Endothelial cell of umbilical vein (primary cell): ENCODE measurements around the gene LDHD. TPM values are rescaled to one million over a fixed set of nuclear protein-coding genes. Genes with fewer than 3 reads are reported as not detected.

ENCODE experiments used
- BruUV-seq: library from RNA; stranded (reverse); fragments of 400-500 nt; replicated peaks from 2 replicates; lab custom pipeline; 2021; lab: Mats Ljungman, UMichigan
- CTCF ChIA-PET: fragments of 300-600, 350-600 bp; sonication (Branson Sonifier 250); formaldehyde crosslinking; loops from one replicate; lab custom pipeline; 2021; ENCODE audit warnings: antibody characterized with exemption, inconsistent platforms; lab: Charles Lee
- POLR2A ChIA-PET: fragments of 300-600, 350-600 bp; sonication (Branson Sonifier 250); formaldehyde crosslinking; loops from one replicate; lab custom pipeline; 2021; ENCODE audit warnings: antibody characterized with exemption, inconsistent platforms; lab: Charles Lee
- DNase-seq: peaks from one replicate; pipeline ENCODE4 v3.0.0-alpha.2; 2011; ENCODE audit warnings: low read depth, low spot score
- FAIRE-seq: peaks from 2 replicates; lab custom pipeline; 2011; peaks lifted over from hg19 to GRCh38; lab: Jason Lieb, UNC
- H2AFZ ChIP-seq: 2 replicates; pipeline ENCODE4 v1.6.0; 2012; ENCODE audit warnings: low read depth, low read length, control low read depth, inconsistent platforms
- H3K27ac ChIP-seq: 2 replicates; pipeline ENCODE4 v1.5.1; 2011; ENCODE audit warnings: low read depth, mild to moderate bottlenecking, control low read depth, low read length, moderate library complexity; ENCODE audit not compliant: insufficient read depth
- H3K27me3 ChIP-seq, 2 experiments: 2 replicates each; pipeline versions ENCODE4 v1.6.0 to v1.6.1; 2011; ENCODE audit warnings: low read length in 2 of 2, mixed read lengths in 1 of 2; ENCODE audit not compliant: control insufficient read depth in 2 of 2, insufficient read depth in 2 of 2
- H3K36me3 ChIP-seq, 2 experiments: 2 replicates in 1 of 2; 3 replicates in 1 of 2; pipeline ENCODE4 v1.5.1; 2011; ENCODE audit warnings: low read length in 2 of 2, mild to moderate bottlenecking in 1 of 2, moderate library complexity in 1 of 2; ENCODE audit not compliant: control insufficient read depth in 2 of 2, insufficient read depth in 2 of 2; ENCODE audit errors: extremely low read depth in 1 of 2
- H3K4me1 ChIP-seq: 3 replicates; pipeline ENCODE4 v1.5.1; 2011; ENCODE audit warnings: mild to moderate bottlenecking, low read length; ENCODE audit not compliant: control insufficient read depth, insufficient read depth; ENCODE audit errors: extremely low read depth
- H3K4me2 ChIP-seq: 2 replicates; pipeline ENCODE4 v1.6.1; 2011; ENCODE audit warnings: low read length, control low read depth, mixed read lengths; ENCODE audit not compliant: insufficient read depth
- H3K4me3 ChIP-seq, 3 experiments: fragments of 200-600 bp in 1 of 3; sonication (generic), shearing (Covaris generic) in 1 of 3; replicated peaks in 1 of 3; 2 replicates each; pipeline ENCODE4 v1.5.1; 2011 to 2016; ENCODE audit warnings: control low read depth in 3 of 3, low read length in 3 of 3, mild to moderate bottlenecking in 2 of 3, inconsistent platforms in 1 of 3, low read depth in 1 of 3, moderate library complexity in 1 of 3; ENCODE audit not compliant: insufficient read depth in 1 of 3
- H3K79me2 ChIP-seq: 2 replicates; pipeline ENCODE4 v1.6.0; 2012; ENCODE audit warnings: low read length, inconsistent platforms; ENCODE audit not compliant: control insufficient read depth, insufficient read depth
- H3K9ac ChIP-seq: replicated peaks from 2 replicates; pipeline ENCODE3; 2011; ENCODE audit warnings: low read length, control low read depth; ENCODE audit not compliant: insufficient read depth; ENCODE audit errors: extremely low read depth
- H3K9me1 ChIP-seq: replicated peaks from 3 replicates; pipeline ENCODE4 v1.6.0; 2011; ENCODE audit warnings: mild to moderate bottlenecking, low read length; ENCODE audit not compliant: control insufficient read depth, insufficient read depth; ENCODE audit errors: extremely low read depth
- H3K9me3 ChIP-seq: replicated peaks from 2 replicates; pipeline ENCODE4 v1.5.1; 2012; ENCODE audit warnings: low read length, inconsistent platforms; ENCODE audit not compliant: control insufficient read depth, insufficient read depth
- H4K20me1 ChIP-seq: replicated peaks from 2 replicates; pipeline ENCODE3; 2011; ENCODE audit warnings: mild to moderate bottlenecking, low read length; ENCODE audit not compliant: control insufficient read depth, insufficient read depth; ENCODE audit errors: extremely low read depth
- EZH2 ChIP-seq: IDR thresholded peaks from 2 replicates; pipeline ENCODE4 v1.6.1; 2012; ENCODE audit warnings: borderline replicate concordance, low read depth, mild to moderate bottlenecking, moderate library complexity, low read length, inconsistent platforms; ENCODE audit not compliant: severe bottlenecking
- FOS ChIP-seq: IDR thresholded peaks from 2 replicates; pipeline ENCODE4 v1.6.1; 2011; ENCODE audit warnings: mild to moderate bottlenecking, low read length, moderate library complexity, borderline replicate concordance; ENCODE audit not compliant: insufficient read depth
- GATA2 ChIP-seq: IDR thresholded peaks from 2 replicates; pipeline ENCODE4 v1.7.0; 2011; ENCODE audit warnings: low read depth, mild to moderate bottlenecking, moderate library complexity, mixed read lengths, low read length; ENCODE audit not compliant: insufficient read length, insufficient read depth
- JUN ChIP-seq: IDR thresholded peaks from 2 replicates; pipeline ENCODE4 v1.6.1; 2011; ENCODE audit warnings: borderline replicate concordance, low read depth; ENCODE audit not compliant: insufficient read length, insufficient read depth
- MYC ChIP-seq: IDR thresholded peaks from one replicate; pipeline ENCODE4 v1.6.1; 2011; ENCODE audit warnings: mild to moderate bottlenecking, low read depth, low read length
- POLR2A ChIP-seq: IDR thresholded peaks from 2 replicates; pipeline ENCODE4 v1.6.1; 2012; ENCODE audit warnings: low read depth, mild to moderate bottlenecking, control low read depth, low read length
- POLR2AphosphoS5 ChIP-seq: IDR thresholded peaks from 2 replicates; pipeline ENCODE4 v1.6.1; 2012; ENCODE audit warnings: low read depth, mild to moderate bottlenecking, control low read depth, low read length, moderate library complexity; ENCODE audit not compliant: insufficient read depth
- dilution Hi-C: fragments of 300-500 bp; cut with MboI; formaldehyde crosslinking; loops from one replicate; pipeline ENCODE4 v1.15.0; 2019; ENCODE audit warnings: low sequenced_read_pairs; ENCODE audit not compliant: extremely low pct_ligation_motif_present
- intact Hi-C: fragments of 100-400 bp; cut with micrococcal nuclease; formaldehyde crosslinking; loops from one replicate; pipeline ENCODE4 v1.10.0; 2022
- polyA plus RNA-seq, 4 experiments: library from polyadenylated mRNA; depleted of rRNA in 3 of 4; stranded (reverse) in 3 of 4; unstranded in 1 of 4; fragments of >200 nt; gene quantifications; 2 replicates each; pipeline versions ENCODE4 v1.2.1 to v1.2.3, GENCODE V29; 2011 to 2012; ENCODE audit warnings: missing spikeins in 1 of 4
- total RNA-seq: library from RNA; stranded (reverse); gene quantifications from 2 replicates; pipeline ENCODE4 v1.2.3, GENCODE V29; 2021
- TF ChIP-seq, protein P1 (sequence below): IDR thresholded peaks from 2 replicates; pipeline ENCODE4 v1.6.1; 2011; ENCODE audit not compliant: insufficient read depth, insufficient read length
- TF ChIP-seq, protein P2 (sequence below), 2 donors: IDR thresholded peaks; 1 replicate in 1 of 2; 2 replicates in 1 of 2; pipeline ENCODE4 v1.5.1; 2011; ENCODE audit warnings: low read length in 2 of 2, mild to moderate bottlenecking in 2 of 2, moderate library complexity in 2 of 2, control low read depth in 1 of 2, inconsistent platforms in 1 of 2, low read depth in 1 of 2; ENCODE audit not compliant: insufficient read depth in 1 of 2; ENCODE audit errors: extremely low read depth in 1 of 2

LDHD gene
- total and polyA plus RNA-seq, 2 donors (not counting 3 experiments of a cell fraction or from before 2014, with no cell fraction given), result 0.41 TPM; not detected in 1

DNA sequence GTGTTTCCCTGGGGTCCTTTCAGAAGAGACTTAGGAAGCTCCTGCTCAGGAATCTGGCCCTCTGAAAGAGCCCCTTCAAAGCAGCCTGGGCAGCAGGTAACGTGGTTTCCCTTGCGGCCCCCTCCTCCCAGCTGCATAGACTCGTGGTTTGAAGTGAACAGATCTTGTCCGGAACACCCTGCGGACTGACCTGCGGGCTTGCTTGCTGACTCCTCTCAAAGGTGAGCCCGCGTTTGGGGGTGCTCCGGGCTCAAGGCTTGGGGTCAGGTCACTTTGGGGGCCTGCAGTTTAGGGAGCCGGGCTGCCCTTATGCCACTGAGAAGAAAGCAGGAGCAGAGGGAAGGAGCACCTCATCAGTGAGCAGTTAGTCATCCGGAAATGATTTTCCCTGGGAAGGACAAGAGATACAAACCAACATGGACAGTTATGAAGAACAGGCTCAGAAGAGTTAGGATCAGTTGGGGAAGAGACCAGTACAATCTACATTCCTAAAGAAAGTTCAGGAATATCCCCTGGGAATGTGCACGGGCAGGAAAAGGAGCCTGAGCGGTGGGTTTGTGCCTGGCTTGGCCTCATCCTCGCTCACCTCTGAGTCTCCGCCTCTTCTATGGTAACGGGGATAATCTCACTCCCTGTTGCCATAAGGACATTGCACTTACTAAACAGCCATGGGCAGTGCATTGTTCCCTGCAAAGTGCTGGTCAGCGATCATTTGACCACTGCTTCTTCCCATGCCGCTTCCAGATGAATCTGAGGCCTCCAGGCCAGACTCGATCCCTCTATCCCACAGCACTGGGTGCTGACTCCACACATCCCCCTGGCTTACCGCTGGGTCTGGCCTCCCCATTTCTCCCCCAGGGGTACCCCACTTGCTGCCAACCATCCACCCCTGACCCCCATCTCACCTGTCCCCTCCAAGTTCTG is 10.0 kb downstream of the LDHD start:
- TF ChIP-seq, protein P1, sequence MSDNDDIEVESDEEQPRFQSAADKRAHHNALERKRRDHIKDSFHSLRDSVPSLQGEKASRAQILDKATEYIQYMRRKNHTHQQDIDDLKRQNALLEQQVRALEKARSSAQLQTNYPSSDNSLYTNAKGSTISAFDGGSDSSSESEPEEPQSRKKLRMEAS, result no peak
- TF ChIP-seq POLR2A, result no peak
- no peak for TF ChIP-seq MYC
- no peak for TF ChIP-seq POLR2AphosphoS5
- no peak for TF ChIP-seq JUN
- no peak for TF ChIP-seq FOS
- TF ChIP-seq, protein P2, sequence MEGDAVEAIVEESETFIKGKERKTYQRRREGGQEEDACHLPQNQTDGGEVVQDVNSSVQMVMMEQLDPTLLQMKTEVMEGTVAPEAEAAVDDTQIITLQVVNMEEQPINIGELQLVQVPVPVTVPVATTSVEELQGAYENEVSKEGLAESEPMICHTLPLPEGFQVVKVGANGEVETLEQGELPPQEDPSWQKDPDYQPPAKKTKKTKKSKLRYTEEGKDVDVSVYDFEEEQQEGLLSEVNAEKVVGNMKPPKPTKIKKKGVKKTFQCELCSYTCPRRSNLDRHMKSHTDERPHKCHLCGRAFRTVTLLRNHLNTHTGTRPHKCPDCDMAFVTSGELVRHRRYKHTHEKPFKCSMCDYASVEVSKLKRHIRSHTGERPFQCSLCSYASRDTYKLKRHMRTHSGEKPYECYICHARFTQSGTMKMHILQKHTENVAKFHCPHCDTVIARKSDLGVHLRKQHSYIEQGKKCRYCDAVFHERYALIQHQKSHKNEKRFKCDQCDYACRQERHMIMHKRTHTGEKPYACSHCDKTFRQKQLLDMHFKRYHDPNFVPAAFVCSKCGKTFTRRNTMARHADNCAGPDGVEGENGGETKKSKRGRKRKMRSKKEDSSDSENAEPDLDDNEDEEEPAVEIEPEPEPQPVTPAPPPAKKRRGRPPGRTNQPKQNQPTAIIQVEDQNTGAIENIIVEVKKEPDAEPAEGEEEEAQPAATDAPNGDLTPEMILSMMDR (IDR thresholded peaks at IDR 0.05; ENCODE audit: extremely low read depth in 1 of 2, insufficient read depth in 1 of 2, low read depth in 1 of 2, low read length in 2 of 2), result no peak
- TF ChIP-seq GATA2, result no peak
- no peak for TF ChIP-seq EZH2
- H3K4me2 ChIP-seq, result no peak overlapping the region
- H3K9me3 ChIP-seq, result no peaks in the 10 kb centered on the region
- no peaks in the 10 kb centered on the region for H3K27me3 ChIP-seq
- dilution Hi-C loops, result no loop called here
- no peak overlapping the region for H3K9ac ChIP-seq
- H3K4me1 ChIP-seq, result peaks cover 15% of the 10 kb centered on the region
- H3K9me1 ChIP-seq, result no peaks in the 10 kb centered on the region
- no peak overlapping the region for H3K4me3 ChIP-seq
- DNase-seq, result no peak
- intact Hi-C loops, result no loop called here
- POLR2A ChIA-PET, result no interaction called here
- no peak for FAIRE-seq
- BruUV-seq, result no TSS peak
- H4K20me1 ChIP-seq, result no peaks in the 10 kb centered on the region
- no peak overlapping the region for H2AFZ ChIP-seq
- H3K79me2 ChIP-seq, result no peaks in the 10 kb centered on the region
- CTCF ChIA-PET, result interaction anchor here (1.8 kb wide), 1 partner anchor 108 kb away, joined by 15 read pairs; the partner anchor contains the start of gene ZNRF1
- H3K27ac ChIP-seq, result no peak overlapping the region
- peaks cover 0 to 3% of the 10 kb centered on the region in 2 experiments for H3K36me3 ChIP-seq
